NCI-H1105 (cell line): Measurements from ENCODE around the gene LGALS12.

Experiments
- DNase-seq: peaks from one replicate; lab custom pipeline; 2025; lab: John Stamatoyannopoulos, UW

Gene LGALS12

GRCh38 chr11:63560506-63561180, 54.8 kb downstream of the LGALS12 start:
- no peak for DNase-seq

GRCh38 chr11:63563201-63564055, 57.5 kb downstream of the LGALS12 start, which contains the start of gene PLAAT2:
Gene PLAAT2, minus strand, starts transcription at chr11:63563379. Its CDS starts 55 bp downstream, at chr11:63563324.
- DNase-seq = no peak

GRCh38 chr11:63564056-63564774, 58.3 kb downstream of the LGALS12 start:
- DNase-seq = peak; percentile 41

- no peak for DNase-seq
These were observed 59.0 kb downstream of the LGALS12 start for GRCh38 chr11:63564784-63565350.
